Bronchial epithelial cell (primary cell): ENCODE measurements around the gene SARS1. TPM values are rescaled to one million over a fixed set of nuclear protein-coding genes. Genes with fewer than 3 reads are reported as not detected.
A peak's percentile ranks its signal among the peaks of the same experiment; 100 is the strongest.

ENCODE experiments used
- DNase-seq: peaks from one replicate; pipeline ENCODE4 v3.0.0-alpha.2; 2010; ENCODE audit warnings: low read depth
- FAIRE-seq: peaks from 2 replicates; lab custom pipeline; 2011; peaks lifted over from hg19 to GRCh38; lab: Jason Lieb, UNC
- H3K27me3 ChIP-seq: 2 replicates; pipeline ENCODE4 v1.5.1; 2011; ENCODE audit warnings: low read length; ENCODE audit not compliant: control insufficient read depth, insufficient read depth
- H3K36me3 ChIP-seq: 2 replicates; pipeline ENCODE4 v1.5.1; 2011; ENCODE audit warnings: low read length; ENCODE audit not compliant: control insufficient read depth, insufficient read depth
- H3K4me3 ChIP-seq: 2 replicates; pipeline ENCODE4 v1.5.1; 2011; ENCODE audit warnings: mild to moderate bottlenecking, low read depth, low read length, control low read depth
- total RNA-seq: library from RNA; depleted of rRNA; stranded (reverse); fragments of >200 nt; gene quantifications from 2 replicates; pipeline ENCODE4 v1.2.1, GENCODE V29; 2014
- TF ChIP-seq, protein P1 (sequence below): IDR thresholded peaks from 2 replicates; pipeline ENCODE4 v1.5.1; 2011; ENCODE audit warnings: mild to moderate bottlenecking, moderate library complexity, low read length, control low read depth, inconsistent platforms; ENCODE audit not compliant: insufficient read depth, severe bottlenecking

The SARS1 gene
- total RNA-seq, 1 donor from 2014 or later = 572 TPM

DNA sequence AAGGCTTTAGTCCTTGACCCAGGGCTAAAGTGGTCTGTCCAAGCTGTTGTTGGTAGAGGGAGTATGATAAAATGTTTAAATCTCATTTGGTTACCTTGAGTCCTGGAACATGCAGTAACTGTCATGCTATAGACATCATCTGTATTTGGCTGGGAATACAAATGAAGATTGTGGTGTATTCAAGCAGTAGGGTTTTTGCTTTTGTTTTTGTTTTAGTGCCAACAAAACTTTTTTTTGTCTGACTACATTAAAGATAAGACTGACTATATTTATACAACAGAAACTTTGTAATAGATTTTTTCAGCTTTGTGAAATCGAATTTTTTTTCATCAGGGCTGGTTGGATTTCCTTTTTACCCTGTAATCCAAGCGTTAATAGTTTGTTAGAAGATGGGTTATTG is 7.4 kb upstream of the SARS1 start:
- H3K36me3 ChIP-seq = no peaks in the 10 kb centered on the region

DNA sequence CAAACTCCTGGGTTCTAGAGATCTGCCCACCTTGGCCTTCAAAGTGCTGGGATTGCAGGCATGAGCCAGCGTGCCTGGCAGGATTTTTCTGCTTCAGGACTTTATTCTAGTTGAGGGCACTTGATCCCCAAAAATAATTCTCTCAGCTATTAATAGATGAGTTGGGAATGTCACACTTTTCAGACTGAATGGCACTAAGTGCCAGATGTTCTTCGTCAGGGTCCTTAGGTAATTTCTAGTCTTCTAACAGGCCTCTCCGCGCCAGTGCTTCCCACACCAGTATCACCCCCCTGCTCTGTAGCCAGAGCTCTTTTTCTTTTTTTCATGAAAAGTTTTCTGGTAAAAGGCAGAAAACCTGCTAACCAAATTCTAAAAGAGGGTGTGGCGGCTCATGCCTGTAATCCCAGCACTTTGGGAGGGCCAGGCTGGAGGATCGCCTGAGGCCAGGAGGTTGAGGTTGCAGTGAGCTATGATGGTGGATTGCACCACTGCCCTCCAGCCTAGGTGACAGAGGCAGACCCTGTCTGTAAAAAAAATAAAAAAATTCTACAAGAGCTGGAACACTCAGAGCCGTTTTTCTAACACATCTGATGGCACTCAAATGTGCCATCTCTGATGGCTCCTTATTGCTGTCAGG is 6.1 kb upstream of the SARS1 start:
- no peaks in the 10 kb centered on the region for H3K36me3 ChIP-seq
- FAIRE-seq (no peak), DNase-seq (no peak)
- no peaks in the 10 kb centered on the region for H3K27me3 ChIP-seq
- no peak overlapping the region for H3K4me3 ChIP-seq
- TF ChIP-seq, protein P1, sequence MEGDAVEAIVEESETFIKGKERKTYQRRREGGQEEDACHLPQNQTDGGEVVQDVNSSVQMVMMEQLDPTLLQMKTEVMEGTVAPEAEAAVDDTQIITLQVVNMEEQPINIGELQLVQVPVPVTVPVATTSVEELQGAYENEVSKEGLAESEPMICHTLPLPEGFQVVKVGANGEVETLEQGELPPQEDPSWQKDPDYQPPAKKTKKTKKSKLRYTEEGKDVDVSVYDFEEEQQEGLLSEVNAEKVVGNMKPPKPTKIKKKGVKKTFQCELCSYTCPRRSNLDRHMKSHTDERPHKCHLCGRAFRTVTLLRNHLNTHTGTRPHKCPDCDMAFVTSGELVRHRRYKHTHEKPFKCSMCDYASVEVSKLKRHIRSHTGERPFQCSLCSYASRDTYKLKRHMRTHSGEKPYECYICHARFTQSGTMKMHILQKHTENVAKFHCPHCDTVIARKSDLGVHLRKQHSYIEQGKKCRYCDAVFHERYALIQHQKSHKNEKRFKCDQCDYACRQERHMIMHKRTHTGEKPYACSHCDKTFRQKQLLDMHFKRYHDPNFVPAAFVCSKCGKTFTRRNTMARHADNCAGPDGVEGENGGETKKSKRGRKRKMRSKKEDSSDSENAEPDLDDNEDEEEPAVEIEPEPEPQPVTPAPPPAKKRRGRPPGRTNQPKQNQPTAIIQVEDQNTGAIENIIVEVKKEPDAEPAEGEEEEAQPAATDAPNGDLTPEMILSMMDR = no peak

More for the DNA sequence above, 7.4 kb upstream of the SARS1 start:
- DNase-seq = no peak
- no peak for FAIRE-seq
- H3K27me3 ChIP-seq = no peaks in the 10 kb centered on the region
- no peak overlapping the region for H3K4me3 ChIP-seq
- TF ChIP-seq, protein P1 = no peak

DNA sequence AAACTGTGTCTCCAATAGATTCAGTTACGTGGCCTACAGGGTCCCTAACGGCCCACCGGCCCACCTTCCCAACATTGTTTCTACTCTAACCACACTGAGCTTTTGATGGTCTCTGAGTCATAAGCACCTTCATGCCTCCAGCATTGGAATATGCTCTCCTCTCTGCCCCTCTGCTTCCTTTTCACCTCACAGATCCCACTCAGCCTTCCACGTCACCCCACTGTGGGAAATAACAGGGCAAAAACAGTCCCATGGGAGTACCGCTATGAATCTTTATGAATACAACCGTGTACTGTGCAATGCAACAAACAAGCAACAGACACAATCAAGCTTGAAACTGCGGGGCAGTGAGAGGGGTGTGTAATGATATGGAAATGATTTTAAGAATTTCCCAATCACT is 5.3 kb upstream of the SARS1 start:
- FAIRE-seq (no peak), DNase-seq (peak; percentile 30)
- no peaks in the 10 kb centered on the region for H3K27me3 ChIP-seq
- TF ChIP-seq, protein P1 = no peak
- no peaks in the 10 kb centered on the region for H3K36me3 ChIP-seq
- H3K4me3 ChIP-seq = no peak overlapping the region

DNA sequence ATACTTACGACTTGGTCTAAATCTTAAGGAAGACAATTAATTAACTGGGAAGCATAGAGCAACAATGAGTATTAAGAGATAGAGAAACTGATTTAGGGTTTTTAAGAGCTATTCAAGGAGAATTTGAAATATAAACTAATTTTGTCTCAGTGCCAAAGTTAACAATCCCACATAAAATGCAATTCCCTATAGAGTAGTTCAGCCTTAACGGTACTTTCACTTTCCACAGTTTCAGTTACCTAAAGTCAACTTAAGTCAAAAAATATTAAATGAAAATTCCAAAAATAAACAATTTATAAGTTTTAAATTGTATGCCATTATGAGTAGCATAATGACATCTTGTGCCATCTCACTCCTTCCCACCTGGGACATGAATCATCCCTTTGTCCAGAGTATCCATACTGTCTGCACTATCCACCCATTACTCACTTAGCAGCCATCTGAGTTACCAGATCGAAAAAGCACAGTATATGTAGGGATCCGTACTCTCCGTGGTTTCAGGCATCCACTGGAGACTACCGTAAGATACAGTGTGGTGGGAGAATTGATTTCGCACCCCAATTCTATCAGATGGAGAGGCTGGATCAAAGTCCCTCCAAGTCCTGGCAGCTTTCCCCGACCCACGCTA is 4.8 kb upstream of the SARS1 start:
- no peak overlapping the region for H3K4me3 ChIP-seq
- FAIRE-seq (no peak), DNase-seq (peak; percentile 72)
- H3K27me3 ChIP-seq = no peaks in the 10 kb centered on the region
- H3K36me3 ChIP-seq = no peaks in the 10 kb centered on the region
- TF ChIP-seq, protein P1 = no peak

DNA sequence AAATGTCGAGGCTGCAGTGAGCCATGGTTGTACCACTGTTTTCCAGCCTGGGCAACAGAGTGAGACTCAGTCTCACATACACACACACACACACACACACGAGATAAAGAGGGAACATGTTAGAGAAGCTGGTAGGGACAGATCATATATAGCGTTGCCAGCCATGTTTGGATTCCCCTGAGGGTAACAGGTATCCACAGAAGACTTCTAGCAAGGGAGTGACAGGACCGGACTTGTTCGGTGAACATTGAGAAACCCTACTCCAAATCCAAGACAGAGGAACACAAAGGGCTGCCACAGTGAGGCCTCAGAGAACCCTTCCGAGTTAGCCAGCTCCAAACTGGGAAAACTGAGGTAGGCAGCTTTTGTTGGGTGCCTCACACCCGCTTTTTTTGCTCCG is 3.7 kb upstream of the SARS1 start:
- DNase-seq (peak; percentile 92), FAIRE-seq (no peak)
- Histone ChIP-seq H3K27me3 (no peaks in the 10 kb centered on the region), H3K4me3 (no peak overlapping the region), H3K36me3 (no peaks in the 10 kb centered on the region)
- TF ChIP-seq, protein P1 = no peak
